Breast epithelium (tissue), 3 donors: Measurements from ENCODE around the gene PDE7B.

Source experiments
- POLR2AphosphoS5 ChIP-seq, 3 donors: sonication (generic); formaldehyde crosslinking; IDR thresholded peaks; one replicate each; pipeline ENCODE4 v1.6.1; 2017; ENCODE audit warnings: antibody characterized with exemption in 3 of 3
- TF ChIP-seq, protein P1 (sequence below), 3 donors: fragments of 450-650 bp; IDR thresholded peaks; one replicate each; pipeline ENCODE4 v1.5.1; 2016 to 2017; ENCODE audit warnings: antibody characterized with exemption in 3 of 3, mild to moderate bottlenecking in 3 of 3, moderate library complexity in 3 of 3

DNA sequence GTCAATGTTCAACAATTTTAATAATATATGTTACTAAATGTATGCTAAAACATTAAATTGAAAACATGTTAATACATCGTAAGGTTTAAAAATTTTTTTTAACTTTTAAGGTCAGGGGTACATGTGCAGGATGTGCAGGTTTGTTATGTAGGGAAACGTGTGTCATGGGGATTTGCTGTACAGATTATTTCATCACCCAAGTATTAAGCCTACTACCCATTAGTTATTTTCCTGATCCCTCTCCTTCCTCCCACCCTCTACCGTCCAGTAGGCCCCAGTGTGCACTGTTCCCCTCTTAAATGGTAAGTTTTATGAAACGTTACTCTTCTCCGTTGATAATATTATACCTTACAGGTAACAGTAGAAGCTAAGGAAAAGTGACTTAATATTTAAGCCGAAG, 15.8 kb downstream of the PDE7B start:
- TF ChIP-seq, protein P1, sequence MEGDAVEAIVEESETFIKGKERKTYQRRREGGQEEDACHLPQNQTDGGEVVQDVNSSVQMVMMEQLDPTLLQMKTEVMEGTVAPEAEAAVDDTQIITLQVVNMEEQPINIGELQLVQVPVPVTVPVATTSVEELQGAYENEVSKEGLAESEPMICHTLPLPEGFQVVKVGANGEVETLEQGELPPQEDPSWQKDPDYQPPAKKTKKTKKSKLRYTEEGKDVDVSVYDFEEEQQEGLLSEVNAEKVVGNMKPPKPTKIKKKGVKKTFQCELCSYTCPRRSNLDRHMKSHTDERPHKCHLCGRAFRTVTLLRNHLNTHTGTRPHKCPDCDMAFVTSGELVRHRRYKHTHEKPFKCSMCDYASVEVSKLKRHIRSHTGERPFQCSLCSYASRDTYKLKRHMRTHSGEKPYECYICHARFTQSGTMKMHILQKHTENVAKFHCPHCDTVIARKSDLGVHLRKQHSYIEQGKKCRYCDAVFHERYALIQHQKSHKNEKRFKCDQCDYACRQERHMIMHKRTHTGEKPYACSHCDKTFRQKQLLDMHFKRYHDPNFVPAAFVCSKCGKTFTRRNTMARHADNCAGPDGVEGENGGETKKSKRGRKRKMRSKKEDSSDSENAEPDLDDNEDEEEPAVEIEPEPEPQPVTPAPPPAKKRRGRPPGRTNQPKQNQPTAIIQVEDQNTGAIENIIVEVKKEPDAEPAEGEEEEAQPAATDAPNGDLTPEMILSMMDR (IDR thresholded peaks at IDR 0.05) = no peak
- no peak for TF ChIP-seq POLR2AphosphoS5 (IDR thresholded peaks at IDR 0.05)
